HuH-7.5 (cell line): ENCODE measurements around the gene CCDC54.

Source experiments
- DNase-seq: peaks from one replicate; pipeline ENCODE4 v3.0.0; 2011; ENCODE audit warnings: low spot score

Gene CCDC54

GRCh38 chr3:107394502-107394901 is 17.3 kb downstream of the CCDC54 start:
- DNase-seq: no peak

GRCh38 chr3:107395066-107395465 is 17.8 kb downstream of the CCDC54 start:
- no peak for DNase-seq

- no peak for DNase-seq
These were observed 24.1 kb downstream of the CCDC54 start for GRCh38 chr3:107401301-107401700.

DNA sequence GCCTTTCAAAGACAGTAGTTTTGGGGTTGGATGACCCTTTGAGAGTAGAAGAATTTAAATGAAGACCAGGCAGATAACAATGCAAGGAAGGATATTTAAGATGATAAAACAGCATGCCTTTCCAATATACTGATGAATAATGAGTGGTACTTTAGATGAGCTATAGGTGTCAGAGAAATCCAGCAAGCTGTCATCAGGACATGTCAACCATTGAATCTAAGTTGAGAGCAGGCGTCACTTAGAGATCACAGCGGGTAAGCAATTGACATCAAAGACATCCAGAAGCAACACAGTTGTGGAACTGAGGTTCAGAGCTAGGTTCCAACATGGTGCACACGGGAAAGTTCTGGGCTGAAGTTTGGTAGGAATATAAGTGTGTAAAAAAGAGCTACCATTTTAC is 25.0 kb downstream of the CCDC54 start:
- DNase-seq: no peak

- DNase-seq: no peak
These were observed 27.7 kb downstream of the CCDC54 start for GRCh38 chr3:107404727-107405469.

- DNase-seq: no peak
These were observed 30.1 kb downstream of the CCDC54 start for GRCh38 chr3:107407355-107407754.

GRCh38 chr3:107408513-107408912 is 31.3 kb downstream of the CCDC54 start:
- DNase-seq: no peak

- no peak for DNase-seq
These were observed 32.1 kb downstream of the CCDC54 start for GRCh38 chr3:107409365-107409764.

DNA sequence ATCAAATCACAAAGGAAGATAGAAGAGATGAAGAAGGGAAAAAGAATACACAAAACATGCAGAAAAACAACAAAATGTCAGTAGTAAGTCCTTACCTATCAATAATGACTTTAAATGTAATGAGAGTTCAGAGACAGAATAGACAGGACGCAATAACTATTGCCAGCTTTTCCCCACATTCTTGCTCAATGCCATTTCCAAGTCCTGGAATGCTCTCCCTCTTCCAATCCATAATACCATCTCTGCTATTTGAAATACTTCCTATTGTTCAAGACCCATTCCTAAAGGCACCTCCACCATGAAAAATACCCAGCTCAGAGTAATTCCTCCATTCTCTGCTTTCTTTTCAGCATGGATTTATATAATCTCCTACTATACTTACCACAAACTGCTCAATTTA is 33.4 kb downstream of the CCDC54 start:
- DNase-seq: no peak

DNA sequence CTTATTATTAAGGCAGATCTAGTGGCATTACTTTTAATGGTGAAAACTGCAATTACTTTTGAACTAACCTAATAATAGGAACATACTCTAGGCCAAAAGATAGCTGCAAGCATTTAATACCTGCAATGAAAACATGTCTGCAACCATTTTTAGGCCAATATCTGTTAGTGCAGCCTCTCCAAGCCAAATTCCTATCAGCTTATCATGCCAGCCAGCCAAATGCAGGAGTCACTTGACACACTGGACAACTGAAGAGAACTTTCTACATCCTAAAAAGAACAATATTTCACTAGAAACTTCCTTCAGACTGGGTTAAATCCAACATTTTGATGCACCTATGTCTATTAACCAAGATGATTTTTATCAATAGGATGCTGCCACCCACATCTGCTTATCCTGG is 33.8 kb downstream of the CCDC54 start:
- DNase-seq: no peak

DNA sequence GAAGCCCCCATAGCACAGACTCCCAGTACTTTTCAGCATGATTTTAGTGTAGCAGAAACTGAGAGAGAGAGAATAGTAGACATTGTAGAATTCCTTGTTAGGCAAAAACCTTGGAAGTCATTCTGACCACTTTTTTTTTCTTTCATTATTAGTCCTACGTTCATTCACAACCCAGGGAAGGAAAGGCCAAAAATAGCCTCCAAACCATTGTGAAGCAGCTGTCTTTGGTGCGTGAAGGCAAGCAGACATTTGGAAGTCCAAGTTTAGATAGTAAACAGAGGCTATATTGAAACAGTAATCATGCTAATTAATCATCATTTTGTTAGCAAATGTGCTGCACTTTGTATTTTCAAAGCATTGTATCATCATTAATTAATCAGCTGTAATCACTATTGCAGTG is 34.5 kb downstream of the CCDC54 start:
- no peak for DNase-seq

- no peak for DNase-seq
These were observed 35.1 kb downstream of the CCDC54 start for GRCh38 chr3:107412376-107412775.

DNA sequence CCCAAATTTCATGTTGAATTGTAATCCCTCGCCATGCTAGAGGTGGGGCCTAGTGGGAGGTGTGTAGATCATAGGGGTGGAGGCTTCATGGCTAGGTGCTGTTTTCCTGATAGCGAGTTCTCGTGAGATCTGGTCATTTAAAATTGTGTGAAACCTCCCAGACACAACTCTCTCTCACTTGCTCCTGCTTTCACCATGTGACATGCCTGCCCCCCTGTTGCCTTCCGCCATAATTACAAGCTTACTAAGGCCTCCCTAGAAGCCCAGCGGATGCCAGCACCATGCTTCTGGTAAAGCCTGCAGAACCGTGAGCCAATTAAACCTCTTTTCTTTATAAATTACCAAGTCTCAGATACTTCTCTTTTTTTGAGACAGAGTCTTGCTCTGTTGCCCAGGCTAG is 36.0 kb downstream of the CCDC54 start:
- no peak for DNase-seq

DNA sequence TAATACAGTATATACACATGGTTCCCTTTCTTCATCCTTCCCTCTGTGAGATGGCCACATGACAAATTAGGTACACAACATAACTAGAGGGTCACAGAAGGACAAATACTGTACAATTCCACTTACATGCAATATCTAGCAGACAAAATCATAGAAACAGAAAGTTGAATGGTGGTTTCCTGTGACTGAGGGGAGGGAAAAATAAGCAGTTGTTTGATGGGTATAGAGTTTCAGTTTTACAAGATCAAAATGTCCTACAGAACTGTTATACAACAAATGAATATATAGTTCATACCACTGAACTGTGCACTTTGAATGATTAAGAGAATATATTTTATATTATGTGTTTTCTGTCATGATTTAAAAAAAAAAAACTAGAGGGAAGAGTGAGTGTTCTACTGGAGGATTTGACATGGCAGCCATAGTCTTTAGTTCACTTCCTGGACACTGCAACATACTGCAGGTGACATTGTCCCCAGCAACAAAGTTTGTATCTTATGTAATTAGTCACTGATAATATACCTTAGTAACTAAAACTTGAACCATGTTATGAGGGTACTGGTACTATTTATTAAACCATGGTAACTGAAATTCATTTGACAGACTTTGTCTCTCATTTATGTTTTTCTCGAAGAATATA is 37.2 kb downstream of the CCDC54 start:
- DNase-seq: no peak

GRCh38 chr3:107416138-107416537 is 38.9 kb downstream of the CCDC54 start:
- DNase-seq: no peak

GRCh38 chr3:107416886-107417285 is 39.6 kb downstream of the CCDC54 start:
- no peak for DNase-seq

- DNase-seq: peak; percentile 35
These were observed 44.0 kb downstream of the CCDC54 start for GRCh38 chr3:107421170-107421792.

GRCh38 chr3:107421881-107422280 is 44.6 kb downstream of the CCDC54 start:
- DNase-seq: no peak

DNA sequence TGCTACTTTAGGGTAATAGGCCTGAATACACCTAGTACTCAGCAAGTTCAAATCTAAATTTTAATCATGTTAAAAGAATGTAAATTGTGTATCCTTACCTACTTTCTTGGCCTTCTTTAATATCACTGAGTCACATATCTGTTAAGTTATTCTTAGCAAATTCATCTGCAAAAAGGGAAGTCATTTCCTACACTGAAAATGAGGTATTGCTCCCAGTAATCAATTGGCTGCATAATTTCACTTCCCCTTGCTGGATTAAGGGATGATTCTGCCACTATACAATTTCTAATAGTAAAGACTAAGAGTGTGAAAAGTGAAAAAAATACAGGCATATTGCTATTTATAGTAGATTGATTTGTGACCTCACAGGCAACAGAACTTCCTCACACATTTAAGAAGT is 47.8 kb downstream of the CCDC54 start:
- DNase-seq: no peak

DNA sequence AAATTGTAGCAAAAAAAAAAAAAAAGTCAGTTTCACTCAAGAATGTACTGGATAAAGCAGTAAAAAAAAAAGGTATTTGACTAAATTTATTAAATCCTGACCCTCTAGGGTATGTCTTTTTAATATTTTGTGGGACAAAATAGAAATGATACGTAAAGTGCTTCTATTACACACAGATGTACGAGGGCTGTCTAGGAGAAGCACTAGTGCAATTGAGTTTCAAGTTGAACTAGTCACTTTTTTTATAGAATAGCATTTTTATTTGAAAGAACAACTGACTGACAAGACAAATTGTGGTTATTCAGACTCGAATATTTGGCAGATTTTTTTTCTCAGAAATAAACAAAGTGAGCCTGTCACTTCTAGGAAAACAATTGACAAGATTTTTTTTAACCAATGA is 49.0 kb downstream of the CCDC54 start:
- no peak for DNase-seq
